Measurements from ENCODE around the gene CACFD1. TPM values are rescaled to one million over a fixed set of nuclear protein-coding genes. Genes with fewer than 3 reads are reported as not detected.

The CACFD1 gene
- total RNA-seq, 1 experiment from 2014 or later: 1.5 TPM

- TF ChIP-seq CTCF (IDR thresholded peaks at IDR 0.05; ENCODE audit: unreplicated experiment): no peak
- no peak overlapping the region for H3K4me3 Mint-ChIP-seq (ENCODE audit: unreplicated experiment)
- no peak overlapping the region for H3K27ac Mint-ChIP-seq (ENCODE audit: low read depth, unreplicated experiment)
- H3K27me3 Mint-ChIP-seq (ENCODE audit: insufficient read depth, unreplicated experiment): peaks cover 4% of the 10 kb centered on the region
- H3K4me1 Mint-ChIP-seq (ENCODE audit: insufficient read depth, unreplicated experiment): no peaks in the 10 kb centered on the region
- intact Hi-C loops (cut with micrococcal nuclease): no loop called here
- no peaks in the 10 kb centered on the region for H3K36me3 Mint-ChIP-seq (ENCODE audit: insufficient read depth, unreplicated experiment)
- no peaks in the 10 kb centered on the region for H3K9me3 Mint-ChIP-seq (ENCODE audit: unreplicated experiment)
- ChIA-PET CTCF (no interaction called here), POLR2A (no interaction called here)
- no peak for DNase-seq (ENCODE audit: unreplicated experiment)
- BruUV-seq (replicated peaks): no TSS peak
Measured at GRCh38 chr9:133440874-133441273, 18.9 kb upstream of the CACFD1 start.

- POLR2A ChIA-PET: no interaction called here
Measured at GRCh38 chr9:133441571-133441970, 18.2 kb upstream of the CACFD1 start.

GRCh38 chr9:133443248-133443647 is 16.5 kb upstream of the CACFD1 start:
- CTCF ChIA-PET: no interaction called here
- Mint-ChIP-seq H3K27me3 (ENCODE audit: insufficient read depth, unreplicated experiment) (peaks cover 15% of the 10 kb centered on the region), H3K9me3 (ENCODE audit: unreplicated experiment) (no peaks in the 10 kb centered on the region), H3K4me1 (ENCODE audit: insufficient read depth, unreplicated experiment) (no peaks in the 10 kb centered on the region), H3K27ac (ENCODE audit: low read depth, unreplicated experiment) (no peak overlapping the region), H3K36me3 (ENCODE audit: insufficient read depth, unreplicated experiment) (no peaks in the 10 kb centered on the region), H3K4me3 (ENCODE audit: unreplicated experiment) (no peak overlapping the region)
- intact Hi-C loops (cut with micrococcal nuclease): no loop called here
- DNase-seq (ENCODE audit: unreplicated experiment): no peak
- TF ChIP-seq CTCF (IDR thresholded peaks at IDR 0.05; ENCODE audit: unreplicated experiment): no peak
- POLR2A ChIA-PET: no interaction called here
- no TSS peak for BruUV-seq (replicated peaks)

More at GRCh38 chr9:133441571-133441970, 18.2 kb upstream of the CACFD1 start:
- no TSS peak for BruUV-seq (replicated peaks)
- H3K36me3 Mint-ChIP-seq (ENCODE audit: insufficient read depth, unreplicated experiment): no peaks in the 10 kb centered on the region
- H3K27me3 Mint-ChIP-seq (ENCODE audit: insufficient read depth, unreplicated experiment): peaks cover 11% of the 10 kb centered on the region
- no peak for DNase-seq (ENCODE audit: unreplicated experiment)
- intact Hi-C loops (cut with micrococcal nuclease): no loop called here
- H3K27ac Mint-ChIP-seq (ENCODE audit: low read depth, unreplicated experiment): no peak overlapping the region
- H3K4me3 Mint-ChIP-seq (ENCODE audit: unreplicated experiment): no peak overlapping the region
- no peaks in the 10 kb centered on the region for H3K9me3 Mint-ChIP-seq (ENCODE audit: unreplicated experiment)
- CTCF ChIA-PET: interaction anchor here (0.8 kb wide), 1 partner anchor 22 kb away, joined by 3 read pairs; no protein-coding TSS in a partner anchor
- no peaks in the 10 kb centered on the region for H3K4me1 Mint-ChIP-seq (ENCODE audit: insufficient read depth, unreplicated experiment)
- no peak for TF ChIP-seq CTCF (IDR thresholded peaks at IDR 0.05; ENCODE audit: unreplicated experiment)

- Mint-ChIP-seq H3K9me3 (ENCODE audit: unreplicated experiment) (no peaks in the 10 kb centered on the region), H3K36me3 (ENCODE audit: insufficient read depth, unreplicated experiment) (no peaks in the 10 kb centered on the region), H3K4me3 (ENCODE audit: unreplicated experiment) (no peak overlapping the region), H3K27ac (ENCODE audit: low read depth, unreplicated experiment) (no peak overlapping the region), H3K4me1 (ENCODE audit: insufficient read depth, unreplicated experiment) (no peaks in the 10 kb centered on the region), H3K27me3 (ENCODE audit: insufficient read depth, unreplicated experiment) (peaks cover 15% of the 10 kb centered on the region)
- no peak for TF ChIP-seq CTCF (IDR thresholded peaks at IDR 0.05; ENCODE audit: unreplicated experiment)
- intact Hi-C loops (cut with micrococcal nuclease): no loop called here
- no TSS peak for BruUV-seq (replicated peaks)
- DNase-seq (ENCODE audit: unreplicated experiment): no peak
- CTCF ChIA-PET: interaction anchor here (0.5 to 1.6 kb wide), 3 partner anchors 10 to 355 kb away, joined by 3 read pairs; no protein-coding TSS in a partner anchor
- POLR2A ChIA-PET: no interaction called here
Measured at GRCh38 chr9:133443982-133444381, 15.8 kb upstream of the CACFD1 start.

Data from MCF 10A (cell line).